Measurements from ENCODE around the gene CENPA.

DNA sequence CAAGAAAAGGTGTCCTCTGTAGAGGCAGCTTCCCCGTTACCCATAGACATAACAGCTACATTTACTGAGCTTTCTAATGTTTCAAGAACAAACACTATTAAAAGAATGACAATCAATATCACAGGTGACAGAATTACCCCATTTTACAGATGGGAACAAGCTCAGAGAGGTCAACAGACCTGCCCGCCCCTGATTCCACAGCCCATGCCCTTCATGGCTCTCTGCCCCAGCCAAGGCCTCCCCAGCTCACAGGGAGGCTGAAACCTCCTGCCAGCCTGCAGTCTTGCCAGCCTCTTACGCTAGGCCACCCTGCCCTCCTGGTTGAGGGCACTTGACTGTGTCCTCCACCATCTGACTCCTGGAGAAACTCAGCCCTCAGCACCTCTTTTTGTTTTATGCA, 40.9 kb upstream of the CENPA start:
- TF ChIP-seq, protein P1, sequence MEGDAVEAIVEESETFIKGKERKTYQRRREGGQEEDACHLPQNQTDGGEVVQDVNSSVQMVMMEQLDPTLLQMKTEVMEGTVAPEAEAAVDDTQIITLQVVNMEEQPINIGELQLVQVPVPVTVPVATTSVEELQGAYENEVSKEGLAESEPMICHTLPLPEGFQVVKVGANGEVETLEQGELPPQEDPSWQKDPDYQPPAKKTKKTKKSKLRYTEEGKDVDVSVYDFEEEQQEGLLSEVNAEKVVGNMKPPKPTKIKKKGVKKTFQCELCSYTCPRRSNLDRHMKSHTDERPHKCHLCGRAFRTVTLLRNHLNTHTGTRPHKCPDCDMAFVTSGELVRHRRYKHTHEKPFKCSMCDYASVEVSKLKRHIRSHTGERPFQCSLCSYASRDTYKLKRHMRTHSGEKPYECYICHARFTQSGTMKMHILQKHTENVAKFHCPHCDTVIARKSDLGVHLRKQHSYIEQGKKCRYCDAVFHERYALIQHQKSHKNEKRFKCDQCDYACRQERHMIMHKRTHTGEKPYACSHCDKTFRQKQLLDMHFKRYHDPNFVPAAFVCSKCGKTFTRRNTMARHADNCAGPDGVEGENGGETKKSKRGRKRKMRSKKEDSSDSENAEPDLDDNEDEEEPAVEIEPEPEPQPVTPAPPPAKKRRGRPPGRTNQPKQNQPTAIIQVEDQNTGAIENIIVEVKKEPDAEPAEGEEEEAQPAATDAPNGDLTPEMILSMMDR (IDR thresholded peaks at IDR 0.05 in 8 of 11, conservative IDR thresholded peaks at IDR 0.05 in 3 of 11) = no peak
- no peak for TF ChIP-seq POLR2A (IDR thresholded peaks at IDR 0.05)
- no peak for TF ChIP-seq POLR2AphosphoS5 (IDR thresholded peaks at IDR 0.05)
